NCI-H748 treated with DMSO at 0.1 percent for 48 hours (cell line): ENCODE measurements around the gene RARG.

Experiments used
- DNase-seq: peaks from one replicate; lab custom pipeline; 2025; lab: John Stamatoyannopoulos, UW

RARG gene

DNA sequence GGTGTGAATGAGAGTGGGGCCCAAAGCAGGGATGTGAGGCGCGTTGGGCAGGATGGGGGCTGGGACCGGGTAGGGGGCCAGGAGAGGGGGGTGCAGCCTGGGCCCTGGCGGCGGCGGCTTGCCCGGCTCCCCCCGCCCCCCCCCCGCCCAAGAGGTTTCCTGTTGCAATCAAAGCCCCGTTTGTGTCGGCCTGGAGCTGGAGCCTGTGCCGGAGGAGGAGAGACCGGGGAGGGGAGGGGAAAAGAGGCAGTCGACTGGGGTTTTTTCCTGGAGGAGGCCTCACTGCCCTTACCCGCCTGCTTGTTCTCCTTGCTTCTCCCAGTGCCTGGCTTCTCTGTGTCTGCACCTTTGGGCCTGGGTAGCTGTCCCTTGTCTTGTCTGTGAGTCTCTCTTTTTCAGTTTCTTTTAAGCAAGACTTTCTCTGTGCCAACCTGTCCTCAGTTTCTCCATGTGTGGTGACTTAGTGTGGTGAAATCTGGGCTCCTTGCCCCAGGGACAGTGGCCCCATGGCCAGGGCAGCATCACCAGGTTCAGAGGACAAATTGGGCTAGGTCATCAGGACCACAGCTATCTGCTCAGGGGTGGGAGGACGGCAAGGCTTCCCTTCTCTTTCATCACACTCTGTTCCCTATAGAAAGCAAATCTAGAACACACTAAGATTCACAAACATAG is 8.5 kb downstream of the RARG start:
- no peak for DNase-seq

DNA sequence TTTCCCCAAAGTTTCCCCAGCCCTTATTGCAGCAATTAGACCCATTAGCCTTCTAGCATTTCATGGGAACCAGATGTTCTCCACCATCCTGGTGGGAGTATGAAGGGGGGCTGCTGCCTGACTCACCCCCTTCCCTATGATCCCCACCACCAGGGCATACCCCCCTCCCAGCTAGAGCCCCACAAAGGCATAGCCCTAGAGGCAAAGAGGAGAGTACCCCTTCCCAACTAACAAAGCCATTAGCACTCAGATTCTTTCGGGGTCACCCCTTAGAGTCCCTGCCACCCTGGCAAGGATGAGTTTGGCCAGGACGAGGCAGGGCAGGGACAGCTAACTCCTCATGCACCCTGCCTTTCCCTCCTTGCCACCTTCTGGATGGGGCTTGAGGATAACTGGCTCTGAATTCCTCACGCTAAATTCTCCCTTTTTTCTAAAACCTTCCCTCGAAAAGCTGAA is 9.2 kb downstream of the RARG start:
- DNase-seq: no peak

DNA sequence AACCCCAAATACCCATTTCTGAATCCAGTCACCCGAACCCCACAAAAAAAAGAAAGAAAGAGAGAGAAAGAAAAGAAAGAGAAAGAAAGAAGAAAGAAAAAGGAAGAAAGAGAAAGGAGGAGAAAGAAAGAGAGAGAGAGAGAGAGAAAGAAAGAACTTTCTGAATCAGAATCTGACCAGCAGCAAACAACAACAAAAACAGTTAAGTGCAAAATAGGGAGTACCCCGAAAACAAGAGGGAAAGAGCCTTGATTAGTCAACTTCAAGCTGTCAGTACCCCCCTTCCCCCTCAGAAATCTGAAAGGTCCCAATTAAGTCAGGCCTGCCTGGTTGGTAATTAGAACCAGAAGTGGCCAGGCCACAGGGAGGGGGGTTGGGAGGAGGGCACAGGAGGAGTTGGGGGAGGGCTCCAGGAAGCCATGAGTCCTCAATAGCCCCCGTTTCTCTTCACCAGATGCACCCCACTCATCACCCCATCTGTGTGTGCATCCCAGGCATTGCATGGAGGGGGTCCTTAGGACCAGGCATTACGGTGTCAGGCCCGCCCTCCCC is 9.8 kb downstream of the RARG start:
- DNase-seq: no peak

DNA sequence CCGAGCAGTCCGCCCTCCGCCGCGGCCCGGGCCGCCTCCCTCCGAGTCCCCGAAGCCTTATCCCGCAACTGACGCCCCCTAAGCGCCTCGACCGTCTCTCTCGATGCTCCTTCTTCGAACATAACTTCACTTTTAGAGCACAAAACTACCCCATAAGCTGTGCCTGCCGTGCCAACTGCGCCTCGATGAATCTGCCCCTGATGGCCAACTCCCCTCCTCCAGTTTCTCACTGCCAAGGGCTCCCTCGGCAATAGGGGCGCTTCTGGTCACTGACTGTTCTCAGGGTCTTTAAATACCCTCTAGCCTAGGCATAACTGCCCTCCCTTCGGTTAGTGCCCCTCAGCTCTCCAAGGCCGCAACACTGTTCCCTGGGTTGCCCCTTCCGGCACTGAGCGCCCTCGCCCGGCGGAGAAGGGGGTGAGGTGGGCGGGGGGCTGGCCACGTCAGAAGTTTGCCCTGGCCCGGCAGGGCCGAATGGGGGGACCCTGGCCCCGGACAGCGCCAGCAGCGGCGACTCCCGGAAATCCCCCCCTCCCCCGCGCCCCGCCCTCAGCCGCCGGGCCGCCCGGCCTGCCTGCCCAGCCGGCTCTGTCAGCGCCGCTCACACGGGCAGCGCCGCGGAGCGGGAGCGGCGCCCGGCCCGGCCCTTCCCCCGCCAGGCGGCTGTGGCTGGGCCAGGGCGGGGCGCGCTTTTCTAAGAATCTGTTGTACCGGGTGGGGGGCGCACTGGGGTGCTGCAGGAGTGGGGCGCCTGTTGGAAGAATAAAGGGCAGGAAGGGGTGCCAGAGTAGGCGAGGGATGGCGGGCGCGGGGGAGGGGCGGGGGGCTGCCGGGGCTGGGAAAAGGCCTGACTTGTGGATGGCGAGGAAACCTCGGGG is 10.6 kb downstream of the RARG start:
- DNase-seq: peak; percentile 37

DNA sequence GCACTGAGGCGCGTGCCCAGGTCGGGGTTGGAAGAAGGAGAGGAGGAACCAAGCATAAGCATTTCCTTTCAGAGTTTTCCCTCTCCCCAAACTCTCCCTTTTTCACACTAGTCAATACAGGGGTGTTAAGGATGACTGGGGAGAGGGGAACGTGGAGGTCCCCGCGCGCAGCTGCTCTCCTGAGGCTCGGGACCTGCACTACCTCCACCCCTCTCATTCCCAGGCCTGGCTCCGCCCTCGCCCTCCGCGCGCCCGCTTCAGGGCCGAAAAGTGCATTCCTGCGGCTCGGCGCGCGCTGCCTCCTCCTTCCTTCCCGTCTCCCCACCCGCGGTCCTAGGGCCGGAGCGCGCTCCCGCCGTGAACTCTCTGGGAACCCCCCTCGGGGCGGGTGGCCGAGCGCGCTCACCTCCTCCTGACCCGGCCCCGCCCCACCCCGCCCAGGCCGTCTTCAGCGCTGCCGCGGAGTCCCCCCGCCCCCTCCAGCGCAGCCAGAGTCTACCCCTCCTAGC is 11.3 kb downstream of the RARG start:
- DNase-seq: peak; percentile 68

DNA sequence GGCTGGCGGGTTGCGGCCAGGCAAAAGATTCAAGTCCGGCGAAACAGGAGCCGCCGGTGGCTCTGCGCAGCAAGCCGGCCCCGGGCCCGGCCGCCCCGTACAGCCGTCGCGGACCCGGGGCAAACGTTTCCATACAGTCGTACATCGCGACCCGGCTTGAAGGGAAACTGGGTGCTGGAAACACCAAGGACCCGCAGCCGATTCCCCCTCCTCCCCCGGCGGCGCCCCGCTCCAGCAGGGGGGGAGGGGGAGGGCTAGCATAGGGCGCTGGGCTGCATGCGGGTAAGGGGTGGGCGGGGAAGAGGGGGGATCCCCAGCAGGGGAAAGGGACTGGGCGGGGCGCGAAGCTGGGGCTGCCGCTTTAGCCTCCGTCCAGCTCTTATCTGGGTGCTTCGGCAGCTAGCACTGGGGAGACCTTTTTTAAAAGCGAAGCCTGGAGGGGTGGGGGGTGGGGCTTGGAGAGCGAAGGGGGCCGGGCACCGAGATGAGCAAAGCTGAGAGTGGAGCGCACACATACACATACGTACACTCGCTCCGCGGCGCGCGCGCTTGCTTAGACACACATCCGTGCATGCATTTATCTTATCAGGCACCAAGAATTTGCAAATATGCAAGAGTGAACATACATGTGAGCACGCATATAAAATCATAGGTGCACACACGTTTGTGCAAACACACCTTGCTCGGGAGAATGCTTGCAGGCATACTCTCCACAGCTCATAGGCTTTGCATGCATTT is 11.9 kb downstream of the RARG start:
- peak; percentile 65 for DNase-seq

DNA sequence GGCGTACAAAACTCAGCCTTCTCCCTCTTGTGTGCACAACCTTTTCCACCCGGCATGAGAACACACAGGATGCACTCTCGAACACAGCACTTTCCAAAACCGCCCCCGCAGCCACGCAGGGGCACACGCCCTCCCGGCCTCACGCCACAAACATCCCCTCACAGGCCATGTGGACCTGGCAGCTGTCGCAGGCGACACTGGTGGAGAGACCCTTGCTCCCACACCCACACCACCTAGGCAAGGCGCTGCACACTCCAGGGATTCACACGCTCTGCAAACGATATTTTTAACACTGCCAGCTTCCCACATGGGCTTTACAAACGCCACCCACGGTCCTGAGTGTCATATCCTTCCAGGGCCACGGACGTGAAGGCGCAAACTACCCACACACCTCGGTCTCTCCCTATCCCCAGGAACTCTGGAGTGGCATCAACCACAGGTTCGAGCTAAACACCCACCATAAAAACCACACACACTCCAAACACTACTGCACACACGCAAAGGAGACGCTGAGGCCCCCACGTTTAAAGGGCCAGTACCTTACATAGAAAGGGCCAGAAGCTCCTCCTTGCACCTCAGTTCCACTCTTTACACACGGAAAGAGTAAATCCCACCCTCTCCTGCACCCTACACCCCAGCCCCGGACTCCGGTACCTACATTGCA is 12.6 kb downstream of the RARG start:
- DNase-seq: no peak

DNA sequence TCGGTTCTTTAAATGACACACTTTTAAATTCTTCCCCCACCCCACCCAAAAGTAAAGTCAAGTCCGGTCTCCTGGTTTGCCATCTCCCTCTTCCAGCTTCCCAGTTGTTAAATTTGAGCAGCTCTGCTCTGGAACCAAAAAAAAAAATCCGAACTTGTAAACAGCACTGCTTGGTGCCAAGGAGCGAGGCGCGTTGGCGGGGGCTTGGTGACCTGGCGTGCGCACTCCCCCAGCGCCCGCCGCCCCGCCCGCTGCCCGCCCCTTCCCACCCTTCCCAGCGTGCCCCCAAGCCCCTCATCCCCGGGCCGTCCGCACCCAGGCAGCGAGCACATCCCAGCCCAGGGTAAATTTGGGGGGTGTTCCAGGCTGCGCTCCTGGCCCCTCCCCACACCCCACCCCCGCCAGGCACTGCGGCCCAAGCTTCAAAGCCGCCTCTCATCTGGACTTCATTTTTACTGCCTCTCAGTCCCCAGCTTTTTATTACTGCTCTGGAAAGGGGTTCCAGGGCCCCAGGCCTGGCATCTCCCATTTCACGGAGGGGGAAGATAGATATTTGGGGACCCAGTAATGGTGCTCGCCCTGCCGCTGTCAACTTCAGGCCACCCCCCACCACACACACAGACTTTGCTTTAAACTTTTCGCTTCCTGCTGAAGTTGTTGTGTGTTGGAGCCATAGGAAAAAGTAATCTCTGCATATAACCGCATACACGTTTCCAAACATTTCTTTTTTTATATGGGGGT is 13.3 kb downstream of the RARG start:
- no peak for DNase-seq

DNA sequence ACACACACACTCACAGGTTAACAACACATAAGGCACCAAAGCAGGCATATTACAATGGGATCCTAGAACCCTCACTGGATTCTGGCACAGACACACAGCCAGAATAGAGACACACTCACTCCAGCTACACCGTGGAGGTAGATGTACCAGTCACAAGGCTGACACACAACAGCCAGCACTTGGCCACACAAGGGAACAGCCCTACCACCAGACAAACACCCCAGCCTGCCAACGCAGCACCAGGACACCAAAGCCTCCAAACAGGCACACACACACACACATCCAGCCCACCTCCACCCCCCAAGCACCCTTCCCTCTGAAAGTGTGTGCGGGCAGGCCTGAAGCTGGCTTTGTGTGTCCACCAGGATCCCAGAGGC is 14.1 kb downstream of the RARG start:
- no peak for DNase-seq

DNA sequence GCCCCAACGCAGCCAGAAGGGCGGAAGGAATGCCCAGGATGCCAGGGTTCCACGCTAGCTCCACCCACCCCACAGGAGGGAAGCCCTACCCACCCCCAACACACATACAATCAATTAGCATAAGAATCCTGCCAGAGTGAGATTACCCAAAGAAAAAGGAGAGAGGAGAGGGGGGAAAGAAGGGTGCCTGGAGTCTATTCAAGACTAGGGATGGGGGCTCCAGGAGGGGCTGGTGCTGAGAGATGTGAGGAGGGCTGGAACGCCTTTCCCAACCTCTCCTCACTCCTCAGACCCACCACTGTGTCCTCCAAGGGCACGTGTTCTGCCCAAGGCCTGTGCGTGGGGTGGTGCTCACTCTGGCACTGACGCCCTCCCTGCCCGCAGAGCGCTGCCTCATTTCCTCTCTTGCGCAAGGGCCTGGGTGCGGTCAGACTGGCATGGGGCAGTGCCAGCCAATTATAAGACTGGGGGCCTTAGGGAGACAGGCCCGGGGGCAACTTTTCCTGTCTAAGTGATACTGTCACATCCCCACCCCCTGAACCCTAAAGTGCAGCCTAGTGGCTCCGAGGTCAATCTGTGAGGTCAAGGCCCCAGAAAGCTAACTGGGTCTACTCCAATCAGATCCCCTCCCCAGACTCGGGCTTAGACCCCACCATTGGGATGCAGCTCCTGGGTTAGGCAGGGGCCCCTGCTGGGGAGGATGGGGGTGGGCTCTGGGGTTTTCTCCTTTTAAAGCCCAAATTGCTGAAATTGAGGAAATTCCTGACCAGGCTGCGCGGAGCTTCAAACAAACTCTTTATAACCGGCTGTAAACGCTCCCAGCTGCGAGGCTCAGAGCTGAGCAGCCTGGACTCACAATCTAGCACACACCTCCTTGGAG is 14.7 kb downstream of the RARG start:
- no peak for DNase-seq

DNA sequence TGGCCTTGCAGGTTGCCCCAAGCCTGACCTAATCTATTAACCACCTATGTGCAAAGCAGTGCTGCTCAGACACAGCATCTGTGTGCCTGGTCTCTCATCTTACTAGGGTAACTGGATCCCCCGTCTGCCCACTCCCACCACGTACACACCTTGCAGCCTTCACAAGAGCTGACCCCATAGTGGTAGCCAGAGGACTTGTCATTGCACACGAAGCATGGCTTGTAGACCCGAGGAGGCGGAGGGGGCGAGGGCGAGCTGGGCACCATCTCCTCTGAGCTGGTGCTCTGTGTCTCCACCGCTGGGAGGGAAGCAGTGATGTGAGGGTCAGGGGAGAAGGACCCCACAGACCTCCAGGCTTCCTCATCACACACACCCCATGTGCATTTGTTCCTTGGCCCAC is 16.5 kb downstream of the RARG start:
- no peak for DNase-seq

DNA sequence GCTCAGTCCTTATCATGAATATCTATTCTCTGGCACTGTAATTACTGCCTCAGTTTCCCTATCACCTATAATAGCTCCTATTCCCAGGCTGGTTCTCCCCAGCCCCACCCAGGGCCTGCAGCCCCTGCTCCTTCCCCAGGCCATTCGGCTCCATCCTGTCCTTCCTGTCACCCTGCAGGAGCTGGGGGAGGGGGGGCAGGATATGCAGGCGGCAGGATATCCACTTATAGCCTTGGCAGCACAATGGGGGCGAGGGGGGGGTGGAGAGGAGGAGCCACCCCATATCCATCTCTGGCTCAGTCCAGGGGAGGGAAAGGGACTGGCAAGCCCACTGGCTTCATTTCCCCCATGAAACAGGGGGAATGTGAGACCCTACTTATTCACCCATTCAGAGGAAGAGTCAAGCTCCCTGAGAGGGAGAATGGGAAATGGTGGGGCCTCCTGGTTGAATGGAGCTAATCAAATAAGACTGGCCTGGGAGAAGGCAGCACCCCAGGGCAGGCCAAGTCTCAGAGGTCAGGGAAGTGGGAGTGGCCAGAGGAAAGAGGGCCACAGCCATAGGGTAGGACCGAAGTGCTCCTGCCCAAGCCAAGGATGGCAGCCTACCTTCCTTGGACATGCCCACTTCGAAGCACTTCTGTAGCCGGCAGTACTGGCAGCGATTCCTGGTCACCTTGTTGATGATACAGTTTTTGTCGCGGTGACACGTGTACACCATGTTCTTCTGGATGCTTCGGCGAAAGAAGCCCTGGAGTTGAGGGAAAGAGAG is 17.1 kb downstream of the RARG start:
- no peak for DNase-seq

DNA sequence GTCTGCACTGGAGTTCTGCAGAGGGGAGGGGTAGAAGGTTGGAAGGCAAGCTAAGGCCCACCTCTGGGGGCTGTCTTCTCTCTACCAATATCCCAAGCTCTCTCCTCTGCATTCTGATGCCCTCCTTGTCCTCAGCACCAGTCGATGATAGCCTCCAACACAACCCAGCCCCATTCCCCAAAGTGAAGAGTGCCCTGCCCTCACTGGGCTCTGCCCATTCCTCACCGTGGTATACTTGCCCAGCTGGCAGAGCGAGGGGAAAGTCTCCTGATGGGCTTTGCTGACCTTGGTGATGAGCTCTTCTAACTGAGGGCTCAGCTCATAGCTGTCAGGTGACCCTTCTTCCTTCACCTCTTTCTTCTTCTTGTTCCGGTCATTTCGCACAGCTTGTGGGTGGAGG is 17.8 kb downstream of the RARG start:
- DNase-seq: no peak

DNA sequence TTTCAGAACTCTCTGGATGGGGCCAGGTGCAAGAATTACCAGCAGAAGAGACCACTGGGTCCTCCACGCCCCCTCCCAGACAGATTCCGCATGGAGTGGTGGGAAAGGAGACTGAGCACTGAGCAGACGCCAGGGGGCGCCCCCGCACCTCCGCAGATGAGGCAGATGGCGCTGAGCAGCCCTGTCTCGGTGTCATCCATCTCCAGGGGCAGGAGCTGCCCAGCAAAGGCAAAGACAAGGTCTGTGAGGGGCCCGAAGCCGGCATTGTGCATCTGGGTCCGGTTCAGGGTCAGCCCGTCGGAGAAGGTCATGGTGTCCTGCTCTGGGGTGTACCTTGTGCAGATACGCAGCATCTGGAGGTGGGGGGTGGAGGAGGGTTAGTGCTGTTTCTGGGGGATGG is 18.7 kb downstream of the RARG start:
- DNase-seq: peak; percentile 55

DNA sequence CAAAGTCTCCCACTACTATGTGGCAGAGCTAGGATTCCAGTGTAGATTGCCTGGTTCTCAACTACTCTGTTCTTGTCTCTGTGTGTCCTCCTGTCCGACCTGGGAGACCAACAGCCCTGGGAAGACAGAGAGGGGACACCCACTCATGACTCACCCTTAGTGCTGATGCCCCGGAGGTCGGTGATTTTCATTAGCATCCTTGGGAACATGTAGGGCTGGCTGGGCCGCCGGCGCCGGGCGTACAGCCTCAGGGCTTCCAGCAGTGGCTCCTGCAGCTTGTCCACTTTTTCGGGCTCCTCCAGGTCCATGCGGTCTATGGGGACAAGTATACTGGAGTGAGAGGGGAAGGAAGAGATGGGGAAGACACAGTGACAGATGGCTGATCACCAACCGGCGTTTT is 19.1 kb downstream of the RARG start:
- no peak for DNase-seq

DNA sequence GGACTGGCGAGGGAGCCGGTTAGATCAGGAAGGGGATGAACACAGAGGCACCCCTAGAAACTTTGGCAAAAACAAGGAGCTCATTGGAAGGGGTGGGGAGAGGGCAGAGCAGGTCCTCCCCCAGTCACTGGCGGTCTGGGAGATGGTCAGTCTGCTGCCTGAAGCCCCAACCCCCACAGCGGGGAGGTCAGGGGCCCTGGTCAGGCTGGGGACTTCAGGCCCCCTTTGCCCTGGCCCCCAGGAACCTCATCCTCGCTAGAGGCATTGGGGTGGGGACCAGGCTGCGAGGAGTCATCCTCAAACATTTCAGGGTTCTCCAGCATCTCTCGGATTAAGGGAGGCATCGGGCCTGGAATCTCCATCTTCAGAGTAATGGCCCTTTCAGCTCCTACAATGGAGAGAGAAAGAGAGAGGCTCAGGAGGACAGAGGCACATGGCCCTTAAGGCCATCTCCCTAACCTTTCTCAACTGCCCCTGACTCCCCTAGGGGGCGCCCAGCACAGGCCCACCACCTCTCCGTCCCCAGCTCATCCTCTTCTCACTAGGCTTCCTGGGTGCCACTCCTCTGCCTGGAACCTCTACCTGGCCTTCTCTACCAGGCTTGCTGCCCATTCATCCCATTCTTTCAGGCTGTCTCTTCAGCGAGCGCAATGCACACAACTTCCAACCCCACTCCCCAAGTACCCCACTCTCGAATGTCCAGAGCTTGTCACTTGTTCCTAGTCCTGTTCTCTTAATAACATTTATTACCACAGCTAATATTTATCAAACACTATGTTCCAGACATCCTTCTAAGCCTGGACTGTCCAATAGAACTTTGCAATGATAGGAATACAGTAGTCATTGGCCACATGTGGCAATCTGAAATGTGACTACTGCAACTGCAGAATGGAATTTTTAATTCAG is 20.3 kb downstream of the RARG start:
- no peak for DNase-seq

DNA sequence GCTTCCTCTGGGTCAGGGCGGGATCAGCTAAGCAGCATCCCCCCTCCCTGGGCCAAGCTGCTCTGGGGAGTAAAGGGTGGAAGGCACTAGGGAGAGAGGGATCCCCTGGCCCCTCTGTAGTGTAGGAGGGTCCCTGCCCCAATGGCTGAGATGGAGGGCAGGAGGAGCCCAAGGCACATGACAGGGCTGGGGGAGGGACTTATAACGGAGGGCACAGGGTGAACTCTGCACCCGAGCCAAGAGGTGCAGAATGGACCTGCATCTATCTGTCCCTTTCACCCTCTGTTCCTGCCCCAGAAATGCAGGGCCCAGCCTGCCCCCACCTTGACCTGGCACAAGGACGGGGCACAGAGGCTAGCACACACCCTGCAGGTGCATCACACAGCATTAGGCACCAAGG is 21.2 kb downstream of the RARG start:
- no peak for DNase-seq

DNA sequence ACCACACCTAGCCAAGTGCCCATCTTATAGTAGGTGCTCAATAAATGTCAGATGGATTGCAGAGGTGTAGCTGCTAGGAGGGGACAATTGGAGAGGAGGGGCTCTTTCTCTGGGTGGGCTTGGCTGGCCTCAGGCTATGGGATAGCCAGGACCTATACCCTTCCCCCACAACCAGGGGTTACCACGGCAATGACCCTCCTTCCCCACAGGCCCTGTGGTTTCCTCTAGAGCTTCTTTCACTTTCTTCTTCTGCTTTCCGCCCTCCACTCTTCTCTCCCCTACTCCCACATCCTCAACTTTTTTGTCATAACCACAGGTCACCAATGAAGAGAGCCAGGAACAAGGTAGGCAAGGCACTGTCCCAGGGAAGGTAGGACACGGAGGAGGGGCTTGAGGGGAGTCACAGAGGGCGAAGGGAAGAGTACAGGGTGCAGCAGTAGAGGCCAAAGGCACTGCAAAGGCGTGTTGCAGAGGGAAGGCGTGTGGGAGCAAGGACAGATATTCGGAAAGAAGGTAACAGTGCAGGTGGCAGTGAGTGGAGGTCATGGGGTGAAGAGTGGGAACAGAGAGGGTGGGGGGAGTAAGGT is 23.0 kb downstream of the RARG start:
- DNase-seq: no peak
